MM.1S (cell line): Measurements from ENCODE around the gene SEMA3D.

Experiments
- DNase-seq: peaks from one replicate; pipeline ENCODE4 v3.0.0-alpha.2; 2015
- H2AFZ ChIP-seq: fragments of 300-600 bp; sonication (generic); 2 replicates; pipeline ENCODE4 v1.6.0; 2016; ENCODE audit warnings: antibody characterized with exemption, low read length
- H3F3A ChIP-seq: fragments of 300-600 bp; sonication (generic); 2 replicates; pipeline ENCODE4 v1.6.1; 2016; ENCODE audit warnings: mild to moderate bottlenecking, antibody characterized with exemption, low read length, moderate library complexity, mixed read lengths; ENCODE audit not compliant: insufficient read depth
- H3K27ac ChIP-seq: fragments of 300-600 bp; sonication (generic); 2 replicates; pipeline ENCODE4 v1.5.1; 2016; ENCODE audit warnings: mild to moderate bottlenecking, low read length
- H3K27me3 ChIP-seq: fragments of 300-600 bp; sonication (generic); replicated peaks from 2 replicates; pipeline ENCODE4 v1.6.0; 2016; ENCODE audit warnings: low read length; ENCODE audit not compliant: insufficient read depth
- H3K36me3 ChIP-seq: fragments of 300-600 bp; sonication (generic); replicated peaks from 2 replicates; pipeline ENCODE4 v1.6.1; 2016; ENCODE audit warnings: mild to moderate bottlenecking, low read length, mixed read lengths; ENCODE audit not compliant: insufficient read depth
- H3K4me1 ChIP-seq: fragments of 300-600 bp; sonication (generic); 2 replicates; pipeline ENCODE4 v1.6.1; 2016; ENCODE audit warnings: low read length, mixed read lengths
- H3K4me2 ChIP-seq: fragments of 300-600 bp; sonication (generic); 2 replicates; pipeline ENCODE4 v1.6.0; 2016; ENCODE audit warnings: low read depth, low read length
- H3K4me3 ChIP-seq: fragments of 300-600 bp; sonication (generic); 2 replicates; pipeline ENCODE4 v1.5.1; 2016; ENCODE audit warnings: low read length, mixed read lengths
- H3K79me2 ChIP-seq: fragments of 300-600 bp; sonication (generic); 2 replicates; pipeline ENCODE4 v1.6.1; 2016; ENCODE audit warnings: mixed run types, low read length, mixed read lengths
- H3K9ac ChIP-seq: fragments of 300-600 bp; sonication (generic); 2 replicates; pipeline ENCODE4 v1.6.1; 2016; ENCODE audit warnings: low read length, mixed read lengths
- H3K9me2 ChIP-seq: fragments of 300-600 bp; sonication (generic); replicated peaks from 2 replicates; pipeline ENCODE4 v1.6.1; 2016; ENCODE audit warnings: mild to moderate bottlenecking, low read length, mixed read lengths; ENCODE audit not compliant: insufficient read depth
- H3K9me3 ChIP-seq: fragments of 300-600 bp; sonication (generic); replicated peaks from 2 replicates; pipeline ENCODE4 v1.6.1; 2016; ENCODE audit warnings: mild to moderate bottlenecking, low read length, mixed read lengths; ENCODE audit not compliant: insufficient read depth
- H4K20me1 ChIP-seq: fragments of 300-600 bp; sonication (generic); 2 replicates; pipeline ENCODE4 v1.6.1; 2016; ENCODE audit warnings: mild to moderate bottlenecking, low read length, moderate library complexity, mixed read lengths; ENCODE audit not compliant: insufficient read depth
- CTCF ChIP-seq: fragments of 300-600 bp; sonication (generic); IDR thresholded peaks from 2 replicates; pipeline ENCODE4 v1.5.1; 2016; ENCODE audit warnings: antibody characterized with exemption, low read length, mixed read lengths
- EZH2 ChIP-seq: fragments of 300-600 bp; sonication (generic); optimal IDR thresholded peaks from 2 replicates; pipeline ENCODE3; 2017; ENCODE audit warnings: low read depth, mild to moderate bottlenecking, antibody characterized with exemption, low read length, mixed read lengths
- EZH2phosphoT487 ChIP-seq: fragments of 300-600 bp; sonication (generic); IDR thresholded peaks from 2 replicates; pipeline ENCODE4 v1.6.1; 2018; ENCODE audit warnings: antibody characterized with exemption, low read length

The SEMA3D gene

GRCh38 chr7:85103357-85103756, 83.5 kb downstream of the SEMA3D start:
- Histone ChIP-seq H3F3A (no peaks in the 10 kb centered on the region), H3K9me3 (no peaks in the 10 kb centered on the region), H4K20me1 (no peaks in the 10 kb centered on the region), H3K4me1 (no peaks in the 10 kb centered on the region), H3K4me2 (no peak overlapping the region), H3K9ac (no peak overlapping the region), H3K27me3 (no peaks in the 10 kb centered on the region), H3K79me2 (no peaks in the 10 kb centered on the region), H3K27ac (no peak overlapping the region), H2AFZ (no peak overlapping the region), H3K9me2 (no peaks in the 10 kb centered on the region), H3K36me3 (no peaks in the 10 kb centered on the region), H3K4me3 (no peak overlapping the region)
- TF ChIP-seq EZH2phosphoT487 (no peak), EZH2 (no peak), CTCF (no peak)
- DNase-seq, result no peak

- no peaks in the 10 kb centered on the region for H3K4me1 ChIP-seq
- H3K36me3 ChIP-seq, result no peaks in the 10 kb centered on the region
- no peaks in the 10 kb centered on the region for H4K20me1 ChIP-seq
- no peak overlapping the region for H3K4me3 ChIP-seq
- H3K9me2 ChIP-seq, result no peaks in the 10 kb centered on the region
- no peak for TF ChIP-seq CTCF
- no peak for TF ChIP-seq EZH2phosphoT487
- TF ChIP-seq EZH2, result no peak
- no peak overlapping the region for H3K4me2 ChIP-seq
- H3F3A ChIP-seq, result no peaks in the 10 kb centered on the region
- no peak overlapping the region for H3K27ac ChIP-seq
- H3K9ac ChIP-seq, result no peak overlapping the region
- no peaks in the 10 kb centered on the region for H3K79me2 ChIP-seq
- H3K9me3 ChIP-seq, result no peaks in the 10 kb centered on the region
- no peak for DNase-seq
- no peak overlapping the region for H2AFZ ChIP-seq
- H3K27me3 ChIP-seq, result no peaks in the 10 kb centered on the region
These were observed 84.0 kb downstream of the SEMA3D start for GRCh38 chr7:85102813-85103350.

- no peaks in the 10 kb centered on the region for H3K9me2 ChIP-seq
- no peaks in the 10 kb centered on the region for H4K20me1 ChIP-seq
- H2AFZ ChIP-seq, result no peak overlapping the region
- no peak overlapping the region for H3K4me3 ChIP-seq
- no peaks in the 10 kb centered on the region for H3K79me2 ChIP-seq
- no peaks in the 10 kb centered on the region for H3F3A ChIP-seq
- H3K36me3 ChIP-seq, result no peaks in the 10 kb centered on the region
- no peak for TF ChIP-seq EZH2
- TF ChIP-seq EZH2phosphoT487, result no peak
- TF ChIP-seq CTCF, result no peak
- H3K27ac ChIP-seq, result no peak overlapping the region
- no peaks in the 10 kb centered on the region for H3K9me3 ChIP-seq
- no peak overlapping the region for H3K4me2 ChIP-seq
- no peak for DNase-seq
- no peaks in the 10 kb centered on the region for H3K4me1 ChIP-seq
- no peak overlapping the region for H3K9ac ChIP-seq
- no peaks in the 10 kb centered on the region for H3K27me3 ChIP-seq
These were observed 85.5 kb downstream of the SEMA3D start for GRCh38 chr7:85101347-85101746.
